WI38 (cell line): ENCODE measurements around the gene HOXB8.
A peak's percentile ranks its signal among the peaks of the same experiment; 100 is the strongest.

ENCODE experiments used
- H3K4me3 ChIP-seq: 2 replicates; pipeline ENCODE4 v1.5.1; 2011; ENCODE audit warnings: low read depth, mild to moderate bottlenecking, control low read depth, low read length
- CTCF ChIP-seq: IDR thresholded peaks from 2 replicates; pipeline ENCODE4 v1.5.1; 2012; ENCODE audit warnings: low read depth, mild to moderate bottlenecking, control low read depth, low read length

Gene HOXB8

DNA sequence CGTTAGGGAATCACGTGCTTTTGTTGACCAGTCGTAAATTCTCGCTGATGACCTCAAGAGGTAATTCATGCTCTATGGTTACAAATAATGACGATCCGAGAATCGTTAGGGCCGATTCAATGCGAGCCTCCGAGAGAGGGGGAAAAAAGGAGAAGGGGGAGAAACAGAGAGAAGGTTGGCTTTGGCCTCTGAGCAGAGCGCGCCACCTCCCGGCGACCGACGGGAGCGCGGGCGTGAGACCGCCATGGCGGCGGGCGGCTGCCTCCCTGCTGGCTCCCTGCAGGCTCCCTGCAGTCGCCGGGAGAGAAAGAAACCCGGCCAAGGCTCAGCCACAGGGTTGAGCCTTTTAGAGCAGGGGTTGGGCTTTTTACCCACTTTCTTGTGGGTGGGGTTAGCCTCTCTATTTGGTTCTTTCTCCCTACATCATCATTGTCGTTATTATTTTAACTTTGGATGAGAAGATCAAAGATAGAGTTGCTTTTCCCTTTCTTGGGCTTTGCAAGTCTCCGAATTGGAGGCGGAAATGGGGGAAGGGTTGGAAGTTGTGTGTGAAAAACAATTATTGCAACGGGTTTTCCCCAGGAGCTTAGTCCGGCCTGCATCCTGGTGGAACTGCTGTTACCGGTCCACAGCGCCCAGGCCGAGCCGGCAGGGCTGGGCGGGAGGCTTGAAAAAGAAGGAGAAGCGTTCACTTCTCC, 21.1 kb downstream of the HOXB8 start:
- TF ChIP-seq CTCF: peak; percentile 79
- peak overlapping the region; percentile 89 for H3K4me3 ChIP-seq

DNA sequence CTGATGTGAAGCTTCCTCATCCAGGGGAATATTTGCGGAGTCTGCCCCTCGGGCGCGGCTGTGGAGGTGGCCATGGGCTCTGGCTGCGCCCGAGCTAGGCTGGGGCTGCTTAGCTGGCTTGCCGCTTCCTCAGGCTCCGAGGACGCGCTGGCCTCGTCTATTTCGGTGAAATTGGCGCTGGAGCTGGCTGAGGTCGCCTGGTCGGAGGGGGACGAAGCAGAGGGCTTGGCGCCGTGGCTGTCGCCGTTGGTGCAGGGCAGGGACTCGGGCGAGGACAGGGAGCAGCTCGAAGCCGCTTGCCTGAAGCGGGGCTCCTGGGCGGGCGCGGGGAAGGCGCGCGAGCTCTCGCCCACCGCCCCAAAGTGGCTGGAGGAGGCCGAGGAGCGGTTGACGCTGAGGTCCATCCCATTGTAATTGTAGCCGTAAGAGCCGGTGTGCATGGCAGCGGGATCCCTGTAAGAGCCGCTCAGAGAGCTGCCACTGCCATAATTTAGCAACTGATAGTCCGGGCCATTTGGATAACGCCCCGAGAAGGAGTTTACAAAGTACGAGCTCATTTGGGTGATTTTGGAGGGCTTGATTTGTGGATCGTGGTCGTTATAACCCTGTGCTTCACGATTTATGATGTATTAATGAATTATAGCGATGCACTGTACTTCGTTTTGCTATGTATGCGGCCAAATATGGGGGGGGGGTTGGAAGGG, 21.8 kb downstream of the HOXB8 start, which contains the start of gene HOXB5:
Gene HOXB5 (minus strand): TSS at position 654 of the 704 bp plus-strand sequence. CDS start 97 bp downstream, at position 557.
- H3K4me3 ChIP-seq: peak within 1 kb of the TSS; percentile 89
- TF ChIP-seq CTCF: no peak

DNA sequence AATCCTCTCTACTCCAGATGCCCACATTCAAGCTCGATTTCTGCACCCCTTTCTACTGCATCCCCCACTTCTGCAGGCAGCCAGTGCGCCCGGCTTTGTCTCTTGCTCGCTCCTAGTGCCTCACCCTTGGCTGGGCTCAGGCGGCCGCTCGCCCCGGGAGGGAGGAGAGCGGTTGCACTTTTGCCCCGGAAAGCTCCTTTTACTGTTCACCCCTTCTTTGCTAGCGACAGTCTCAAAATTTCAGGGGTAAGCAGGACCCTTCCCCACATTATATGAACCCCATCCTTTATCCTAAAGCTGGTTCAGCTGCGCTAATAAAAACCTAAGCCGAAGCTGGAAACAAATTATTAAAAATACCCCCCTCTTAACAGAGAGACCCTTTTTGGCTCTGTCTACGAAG, 22.5 kb downstream of the HOXB8 start:
- TF ChIP-seq CTCF: no peak

GRCh38 chr17:48592057-48592514, 23.0 kb downstream of the HOXB8 start:
- H3K4me3 ChIP-seq: peak overlapping the region; percentile 89

More for the DNA sequence above, 22.5 kb downstream of the HOXB8 start:
- peak overlapping the region; percentile 89 for H3K4me3 ChIP-seq

DNA sequence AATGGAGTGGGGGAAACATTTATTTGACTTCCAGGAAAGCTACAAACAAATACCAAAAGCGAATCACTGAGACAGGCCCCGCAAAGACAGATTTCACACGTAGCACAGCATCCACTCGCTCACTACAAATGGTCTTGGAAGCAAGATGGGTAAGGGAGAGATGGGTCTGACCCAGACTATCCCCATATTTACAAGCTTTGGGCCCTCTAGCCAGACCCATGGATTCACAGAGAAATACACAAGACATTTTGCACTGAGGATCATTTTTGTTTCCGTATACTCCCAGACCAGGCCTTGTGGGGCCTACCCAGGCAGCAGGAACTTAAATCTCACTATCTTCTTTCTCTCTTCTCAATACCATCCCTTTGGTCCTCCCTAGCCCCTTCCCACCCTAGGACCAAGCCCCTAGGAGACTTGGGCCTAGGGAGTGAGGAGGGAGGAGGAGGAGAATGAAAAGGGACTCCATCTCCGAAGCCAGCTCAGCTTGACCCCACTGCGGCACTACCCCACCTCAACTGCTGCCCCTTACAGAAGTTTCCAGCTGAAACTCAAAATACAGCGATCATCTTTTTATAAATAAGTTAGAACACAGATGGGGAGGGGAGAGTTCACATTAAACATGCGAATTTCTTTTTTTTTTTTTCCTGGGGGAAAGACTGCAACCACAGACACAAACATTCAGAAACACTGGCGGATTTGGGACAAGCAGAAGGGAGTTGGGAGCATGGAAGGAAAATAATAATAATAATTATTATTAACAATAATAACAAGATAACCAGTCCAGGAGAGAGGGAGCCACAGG, 23.6 kb downstream of the HOXB8 start:
- no peak for TF ChIP-seq CTCF
- peak overlapping the region; percentile 89 for H3K4me3 ChIP-seq

More at GRCh38 chr17:48592057-48592514, 23.0 kb downstream of the HOXB8 start:
- TF ChIP-seq CTCF: no peak

DNA sequence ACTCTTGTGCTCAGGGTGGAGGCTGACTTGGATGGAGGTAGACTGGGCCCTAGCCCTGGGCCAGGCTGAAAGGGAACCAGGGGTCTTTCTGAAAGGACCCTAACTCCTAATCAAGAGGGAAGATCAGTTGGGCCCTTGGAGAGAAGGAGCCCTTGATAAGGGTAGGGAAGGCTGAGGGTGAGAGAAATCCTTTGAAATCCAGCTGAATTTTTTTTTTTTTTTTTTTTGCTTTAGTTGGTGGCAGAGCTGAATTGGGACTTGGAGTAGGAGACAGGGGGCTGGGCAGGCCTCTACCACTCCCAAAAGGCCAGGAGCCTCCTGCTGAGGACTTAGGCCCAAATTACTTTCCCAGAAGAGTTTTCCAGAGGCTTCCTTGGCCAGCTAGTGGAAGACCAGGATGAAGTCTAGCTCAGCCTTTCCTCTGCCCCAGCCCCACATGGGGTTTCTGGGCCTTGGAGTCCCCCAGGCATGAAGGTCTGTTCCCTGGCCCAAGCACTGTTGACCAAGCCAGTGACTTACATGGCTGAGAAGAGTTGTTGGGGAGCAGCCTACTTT, 24.4 kb downstream of the HOXB8 start:
- peak overlapping the region; percentile 89 for H3K4me3 ChIP-seq
- TF ChIP-seq CTCF: no peak
